Spleen (tissue), 7 donors: ENCODE measurements around the gene ADGRA1.

ENCODE experiments used
- POLR2A ChIP-seq, 3 donors: fragments of 450-650 bp; IDR thresholded peaks; one replicate each; pipeline ENCODE4 v1.5.1; 2017; ENCODE audit warnings: antibody characterized with exemption in 3 of 3, mild to moderate bottlenecking in 1 of 3
- POLR2AphosphoS5 ChIP-seq, 3 donors: sonication (generic); formaldehyde crosslinking; IDR thresholded peaks; one replicate each; pipeline ENCODE4 v1.5.1; 2017; ENCODE audit warnings: antibody characterized with exemption in 3 of 3
- TF ChIP-seq, protein P1 (sequence below), 11 experiments: fragments of 200-600 bp in 7 of 11; fragments of 450-650 bp in 4 of 11; sonication (generic) in 4 of 11; IDR thresholded peaks in 8 of 11; conservative IDR thresholded peaks in 3 of 11; 1 replicate in 7 of 11; 2 replicates in 4 of 11; pipeline versions ENCODE4 v1.4.0 to v1.8.0; 2016 to 2021; ENCODE audit warnings: antibody characterized with exemption in 11 of 11, inconsistent platforms in 4 of 11, mild to moderate bottlenecking in 1 of 11
- donor health status: DM: no; HTN: no; CAD: no; lungs with moderate emphysema.
- donor health status: DM: no; HTN: no; CAD: no.
- donor health status: DM: no; HTN: no; CAD: no.

DNA sequence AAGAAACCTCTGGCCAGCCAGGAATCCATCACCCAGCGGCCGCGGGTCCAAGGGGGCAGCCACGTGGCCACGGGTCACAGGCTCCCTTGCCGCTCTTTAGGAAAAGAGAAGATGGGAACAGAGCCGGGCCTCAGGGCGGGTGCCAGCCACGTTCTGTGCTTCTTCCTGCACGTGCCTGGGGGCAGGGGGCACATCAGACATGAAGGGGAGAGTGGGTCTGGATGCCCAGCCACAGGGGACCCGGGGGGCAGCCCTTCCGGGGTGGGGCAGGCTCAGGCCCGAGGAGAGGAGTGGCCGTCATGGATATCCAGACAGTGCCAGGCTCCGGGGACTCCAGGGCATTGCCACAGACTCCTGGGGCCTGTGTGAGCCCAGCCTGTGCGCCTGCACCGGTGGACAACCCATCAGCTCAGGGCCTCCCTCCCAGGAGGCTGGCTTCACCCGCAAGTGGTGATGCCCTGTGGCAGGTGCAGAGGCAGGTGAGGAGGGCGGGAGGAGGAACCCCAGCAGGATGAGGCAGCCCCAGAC, 31.0 kb upstream of the ADGRA1 start:
- no peak for TF ChIP-seq POLR2A (IDR thresholded peaks at IDR 0.05)
- TF ChIP-seq, protein P1, sequence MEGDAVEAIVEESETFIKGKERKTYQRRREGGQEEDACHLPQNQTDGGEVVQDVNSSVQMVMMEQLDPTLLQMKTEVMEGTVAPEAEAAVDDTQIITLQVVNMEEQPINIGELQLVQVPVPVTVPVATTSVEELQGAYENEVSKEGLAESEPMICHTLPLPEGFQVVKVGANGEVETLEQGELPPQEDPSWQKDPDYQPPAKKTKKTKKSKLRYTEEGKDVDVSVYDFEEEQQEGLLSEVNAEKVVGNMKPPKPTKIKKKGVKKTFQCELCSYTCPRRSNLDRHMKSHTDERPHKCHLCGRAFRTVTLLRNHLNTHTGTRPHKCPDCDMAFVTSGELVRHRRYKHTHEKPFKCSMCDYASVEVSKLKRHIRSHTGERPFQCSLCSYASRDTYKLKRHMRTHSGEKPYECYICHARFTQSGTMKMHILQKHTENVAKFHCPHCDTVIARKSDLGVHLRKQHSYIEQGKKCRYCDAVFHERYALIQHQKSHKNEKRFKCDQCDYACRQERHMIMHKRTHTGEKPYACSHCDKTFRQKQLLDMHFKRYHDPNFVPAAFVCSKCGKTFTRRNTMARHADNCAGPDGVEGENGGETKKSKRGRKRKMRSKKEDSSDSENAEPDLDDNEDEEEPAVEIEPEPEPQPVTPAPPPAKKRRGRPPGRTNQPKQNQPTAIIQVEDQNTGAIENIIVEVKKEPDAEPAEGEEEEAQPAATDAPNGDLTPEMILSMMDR (IDR thresholded peaks at IDR 0.05 in 8 of 11, conservative IDR thresholded peaks at IDR 0.05 in 3 of 11): no peak
- no peak for TF ChIP-seq POLR2AphosphoS5 (IDR thresholded peaks at IDR 0.05)
